ENCODE measurements around the gene TMPRSS7. TPM values are rescaled to one million over a fixed set of nuclear protein-coding genes. Genes with fewer than 3 reads are reported as not detected.

The TMPRSS7 gene
- total RNA-seq, 2 donors from 2014 or later, result not detected

DNA sequence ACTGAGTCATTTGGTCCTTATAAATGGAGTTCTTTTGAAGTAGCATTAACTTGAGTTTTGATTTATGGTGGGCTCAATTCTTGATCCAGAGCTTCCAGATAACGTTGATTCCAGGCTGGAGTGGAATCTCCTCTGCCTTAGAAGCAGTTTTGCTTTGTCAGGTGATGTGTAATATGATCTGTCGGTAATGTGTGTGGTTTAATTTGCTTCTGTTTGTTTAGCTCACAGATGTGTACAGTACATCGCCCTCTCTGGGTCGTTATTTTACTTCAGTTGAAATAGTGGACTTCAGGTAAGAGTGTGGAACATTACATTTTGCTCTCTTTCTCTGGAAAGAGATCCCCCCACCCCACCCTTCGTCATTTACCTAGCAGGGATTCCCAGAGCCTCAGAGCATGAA is 74.8 kb downstream of the TMPRSS7 start:
- TF ChIP-seq, protein P1, sequence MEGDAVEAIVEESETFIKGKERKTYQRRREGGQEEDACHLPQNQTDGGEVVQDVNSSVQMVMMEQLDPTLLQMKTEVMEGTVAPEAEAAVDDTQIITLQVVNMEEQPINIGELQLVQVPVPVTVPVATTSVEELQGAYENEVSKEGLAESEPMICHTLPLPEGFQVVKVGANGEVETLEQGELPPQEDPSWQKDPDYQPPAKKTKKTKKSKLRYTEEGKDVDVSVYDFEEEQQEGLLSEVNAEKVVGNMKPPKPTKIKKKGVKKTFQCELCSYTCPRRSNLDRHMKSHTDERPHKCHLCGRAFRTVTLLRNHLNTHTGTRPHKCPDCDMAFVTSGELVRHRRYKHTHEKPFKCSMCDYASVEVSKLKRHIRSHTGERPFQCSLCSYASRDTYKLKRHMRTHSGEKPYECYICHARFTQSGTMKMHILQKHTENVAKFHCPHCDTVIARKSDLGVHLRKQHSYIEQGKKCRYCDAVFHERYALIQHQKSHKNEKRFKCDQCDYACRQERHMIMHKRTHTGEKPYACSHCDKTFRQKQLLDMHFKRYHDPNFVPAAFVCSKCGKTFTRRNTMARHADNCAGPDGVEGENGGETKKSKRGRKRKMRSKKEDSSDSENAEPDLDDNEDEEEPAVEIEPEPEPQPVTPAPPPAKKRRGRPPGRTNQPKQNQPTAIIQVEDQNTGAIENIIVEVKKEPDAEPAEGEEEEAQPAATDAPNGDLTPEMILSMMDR (conservative IDR thresholded peaks at IDR 0.05), result no peak
- peaks cover 20% of the 10 kb centered on the region for H3K36me3 ChIP-seq (ENCODE audit: control insufficient read depth, insufficient read depth, low read length)
- no peaks in the 10 kb centered on the region for H3K9me3 Mint-ChIP-seq
- no peak overlapping the region for H3K4me3 Mint-ChIP-seq
- DNase-seq, result no peak
- H3K27me3 Mint-ChIP-seq (ENCODE audit: insufficient read depth), result no peaks in the 10 kb centered on the region
- H3K27ac Mint-ChIP-seq, result no peak overlapping the region
- no peak overlapping the region for H3K4me3 ChIP-seq (ENCODE audit: low read length)
- no peak overlapping the region for H3K9ac ChIP-seq (ENCODE audit: extremely low read depth, low read length, poor library complexity, severe bottlenecking)
- H3K9me3 ChIP-seq (ENCODE audit: control insufficient read depth, low read length), result no peaks in the 10 kb centered on the region
- 91 to 100% methylated on average over 1 to 5 of the region's 5 CpGs for WGBS, 2 experiments (ENCODE audit: insufficient coverage in 1 of 2, insufficient read length in 1 of 2)
- no peaks in the 10 kb centered on the region for H3K36me3 Mint-ChIP-seq (ENCODE audit: low read depth)
- no peaks in the 10 kb centered on the region for H3K4me1 ChIP-seq (ENCODE audit: control insufficient read depth, insufficient read depth, low read length)
- no peak overlapping the region for H3K27ac ChIP-seq (ENCODE audit: low read depth, low read length)
- no peaks in the 10 kb centered on the region for H3K4me1 Mint-ChIP-seq
- no peaks in the 10 kb centered on the region for H3K27me3 ChIP-seq (ENCODE audit: control insufficient read depth, insufficient read depth, low read length, poor library complexity, severe bottlenecking)

DNA sequence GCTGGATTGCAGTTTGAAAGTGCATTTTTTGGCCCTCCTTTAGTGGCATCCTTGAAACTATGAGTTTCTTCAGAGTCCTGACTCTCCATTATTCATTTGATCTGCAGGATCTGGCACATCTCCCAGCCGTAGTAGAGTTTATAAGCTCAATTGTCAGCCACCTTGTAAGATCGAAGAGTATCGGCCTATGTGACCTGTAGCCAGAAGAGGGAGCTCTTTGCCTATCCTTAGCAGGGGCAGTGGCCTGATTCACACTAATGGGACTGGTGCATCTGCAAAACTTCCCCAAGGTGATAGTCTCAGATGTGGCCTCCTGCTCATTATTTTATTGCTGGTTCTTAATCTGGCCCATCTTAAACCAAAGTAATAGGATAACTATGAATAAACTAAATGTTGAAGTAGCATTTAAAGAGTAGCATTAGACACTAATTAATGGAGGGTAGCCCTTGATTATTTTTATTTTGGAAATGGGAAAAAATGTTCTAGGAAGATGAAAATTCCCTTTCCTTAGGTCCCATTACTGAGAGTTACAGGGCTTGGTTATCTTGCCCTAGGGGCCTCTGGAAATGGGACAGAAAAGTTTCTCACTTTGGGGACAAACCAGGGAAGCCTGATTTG is 77.4 kb downstream of the TMPRSS7 start:
- peaks cover 3% of the 10 kb centered on the region for H3K4me1 Mint-ChIP-seq
- 41 to 42% methylated on average over 3 of the region's 3 CpGs for WGBS, 2 experiments (ENCODE audit: insufficient coverage in 1 of 2, insufficient read length in 1 of 2)
- H3K36me3 Mint-ChIP-seq (ENCODE audit: low read depth), result no peaks in the 10 kb centered on the region
- no peaks in the 10 kb centered on the region for H3K9me3 ChIP-seq (ENCODE audit: control insufficient read depth, low read length)
- H3K9me3 Mint-ChIP-seq, result no peaks in the 10 kb centered on the region
- no peaks in the 10 kb centered on the region for H3K27me3 Mint-ChIP-seq (ENCODE audit: insufficient read depth)
- H3K4me3 Mint-ChIP-seq, result no peak overlapping the region
- H3K4me3 ChIP-seq (ENCODE audit: low read length), result no peak overlapping the region
- no peak overlapping the region for H3K27ac Mint-ChIP-seq
- H3K4me1 ChIP-seq (ENCODE audit: control insufficient read depth, insufficient read depth, low read length), result peaks cover 3% of the 10 kb centered on the region
- DNase-seq, result peak; percentile 83
- TF ChIP-seq, protein P1 (conservative IDR thresholded peaks at IDR 0.05), result peak; percentile 94
- H3K27me3 ChIP-seq (ENCODE audit: control insufficient read depth, insufficient read depth, low read length, poor library complexity, severe bottlenecking), result no peaks in the 10 kb centered on the region
- H3K9ac ChIP-seq (ENCODE audit: extremely low read depth, low read length, poor library complexity, severe bottlenecking), result no peak overlapping the region
- no peak overlapping the region for H3K27ac ChIP-seq (ENCODE audit: low read depth, low read length)
- H3K36me3 ChIP-seq (ENCODE audit: control insufficient read depth, insufficient read depth, low read length), result peaks cover 20% of the 10 kb centered on the region

DNA sequence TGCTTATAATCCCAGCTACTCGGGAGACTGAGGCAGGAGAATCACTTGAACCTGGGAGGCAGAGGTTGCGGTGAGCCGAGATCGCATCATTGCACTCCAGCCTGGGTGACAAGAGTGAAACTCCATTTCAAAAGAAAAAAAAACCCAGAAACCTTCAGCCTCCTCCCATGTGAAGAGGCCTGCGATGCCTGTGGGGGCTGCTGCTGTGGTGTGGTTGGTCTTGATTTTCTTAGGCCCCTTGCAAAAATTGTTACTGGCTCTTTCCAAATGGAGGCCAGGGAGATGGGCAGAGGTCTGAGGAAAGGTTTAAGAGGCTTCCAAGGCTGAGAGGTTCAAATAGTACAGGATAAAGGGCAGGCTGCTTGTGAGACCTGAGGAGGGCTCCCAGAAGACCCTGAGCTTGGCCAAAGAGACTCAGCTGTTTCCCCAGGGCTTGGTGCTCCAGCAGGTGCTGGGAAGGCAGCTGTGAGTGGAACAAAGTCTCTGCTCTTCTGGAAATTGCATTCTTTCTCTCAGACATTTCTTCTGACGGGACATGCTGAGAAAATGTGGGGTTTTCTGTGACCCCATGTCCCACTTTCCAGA is 80.1 kb downstream of the TMPRSS7 start:
- H3K9me3 ChIP-seq (ENCODE audit: control insufficient read depth, low read length), result no peaks in the 10 kb centered on the region
- no peak for DNase-seq
- no peaks in the 10 kb centered on the region for H3K27me3 Mint-ChIP-seq (ENCODE audit: insufficient read depth)
- H3K27ac ChIP-seq (ENCODE audit: low read depth, low read length), result no peak overlapping the region
- H3K4me3 ChIP-seq (ENCODE audit: low read length), result no peak overlapping the region
- H3K9ac ChIP-seq (ENCODE audit: extremely low read depth, low read length, poor library complexity, severe bottlenecking), result no peak overlapping the region
- H3K4me1 ChIP-seq (ENCODE audit: control insufficient read depth, insufficient read depth, low read length), result peaks cover 5% of the 10 kb centered on the region
- H3K36me3 Mint-ChIP-seq (ENCODE audit: low read depth), result no peaks in the 10 kb centered on the region
- WGBS, 2 experiments (ENCODE audit: insufficient coverage in 1 of 2, insufficient read length in 1 of 2), result 95 to 100% methylated on average over 1 to 6 of the region's 6 CpGs
- H3K4me1 Mint-ChIP-seq, result peaks cover 21% of the 10 kb centered on the region
- H3K36me3 ChIP-seq (ENCODE audit: control insufficient read depth, insufficient read depth, low read length), result peaks cover 20% of the 10 kb centered on the region
- H3K27me3 ChIP-seq (ENCODE audit: control insufficient read depth, insufficient read depth, low read length, poor library complexity, severe bottlenecking), result no peaks in the 10 kb centered on the region
- TF ChIP-seq, protein P1 (conservative IDR thresholded peaks at IDR 0.05), result no peak
- no peaks in the 10 kb centered on the region for H3K9me3 Mint-ChIP-seq
- H3K27ac Mint-ChIP-seq, result no peak overlapping the region
- no peak overlapping the region for H3K4me3 Mint-ChIP-seq

Measured in endodermal cell (in vitro differentiated cells).